ENCODE results near the gene LBHD1.
"Not testable (repeated sequence)": the region's sequence is repeated elsewhere in the genome, so short reads cannot be mapped to it uniquely, and the experiment has no call there.

DNA sequence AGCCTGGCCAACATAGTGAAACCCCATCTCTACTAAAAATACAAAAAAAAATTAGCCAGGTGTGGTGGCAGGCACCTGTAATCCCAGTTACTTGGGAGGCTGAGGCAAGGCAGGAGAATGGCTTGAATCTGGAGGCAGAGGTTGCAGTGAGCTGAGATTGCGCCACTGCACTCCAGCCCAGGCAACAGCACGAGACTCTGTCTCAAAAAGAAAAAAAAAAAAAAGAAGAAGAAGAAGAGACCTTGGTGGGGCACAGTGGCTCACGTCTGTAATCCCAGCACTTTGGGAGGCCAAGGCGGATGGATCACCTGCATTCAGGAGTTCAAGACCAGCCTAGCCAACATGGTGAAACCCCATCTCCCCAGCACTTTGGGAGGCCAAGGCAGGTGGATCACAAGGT, 31.9 kb upstream of the LBHD1 start:
- TF ChIP-seq POLR2A (IDR thresholded peaks at IDR 0.05): not testable (repeated sequence)
- TF ChIP-seq, protein P1, sequence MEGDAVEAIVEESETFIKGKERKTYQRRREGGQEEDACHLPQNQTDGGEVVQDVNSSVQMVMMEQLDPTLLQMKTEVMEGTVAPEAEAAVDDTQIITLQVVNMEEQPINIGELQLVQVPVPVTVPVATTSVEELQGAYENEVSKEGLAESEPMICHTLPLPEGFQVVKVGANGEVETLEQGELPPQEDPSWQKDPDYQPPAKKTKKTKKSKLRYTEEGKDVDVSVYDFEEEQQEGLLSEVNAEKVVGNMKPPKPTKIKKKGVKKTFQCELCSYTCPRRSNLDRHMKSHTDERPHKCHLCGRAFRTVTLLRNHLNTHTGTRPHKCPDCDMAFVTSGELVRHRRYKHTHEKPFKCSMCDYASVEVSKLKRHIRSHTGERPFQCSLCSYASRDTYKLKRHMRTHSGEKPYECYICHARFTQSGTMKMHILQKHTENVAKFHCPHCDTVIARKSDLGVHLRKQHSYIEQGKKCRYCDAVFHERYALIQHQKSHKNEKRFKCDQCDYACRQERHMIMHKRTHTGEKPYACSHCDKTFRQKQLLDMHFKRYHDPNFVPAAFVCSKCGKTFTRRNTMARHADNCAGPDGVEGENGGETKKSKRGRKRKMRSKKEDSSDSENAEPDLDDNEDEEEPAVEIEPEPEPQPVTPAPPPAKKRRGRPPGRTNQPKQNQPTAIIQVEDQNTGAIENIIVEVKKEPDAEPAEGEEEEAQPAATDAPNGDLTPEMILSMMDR (IDR thresholded peaks at IDR 0.05): not testable (repeated sequence)

Measured in Peyer's patch (tissue), 4 donors.